CD4-positive, alpha-beta T cell (primary cell): ENCODE results near the gene PARP1. TPM values are rescaled to one million over a fixed set of nuclear protein-coding genes. Genes with fewer than 3 reads are reported as not detected.

ENCODE experiments used
- ATAC-seq: fragments of 200-7000 bp; cut with Tn5 transposase; one replicate; pipeline ENCODE4 v1.10.0; 2022; ENCODE audit warnings: mild to moderate bottlenecking; ENCODE audit not compliant: poor library complexity
- CTCF ChIA-PET: fragments of 350-600 bp; sonication (Branson Sonifier 250); formaldehyde crosslinking; loops from one replicate; lab custom pipeline; 2021; ENCODE audit warnings: antibody characterized with exemption, inconsistent platforms; lab: Charles Lee
- POLR2A ChIA-PET: fragments of 350-600 bp; sonication (Branson Sonifier 250); formaldehyde crosslinking; loops from one replicate; lab custom pipeline; 2021; ENCODE audit warnings: antibody characterized with exemption, inconsistent platforms; lab: Charles Lee
- DNase-seq, 14 experiments: peaks; one replicate each; pipeline ENCODE4 v3.0.0-alpha.2; 2013 to 2020; ENCODE audit warnings: mixed read lengths in 2 of 14
- H3K27ac ChIP-seq, 2 donors: one replicate each; pipeline versions ENCODE4 v1.5.1 to v1.7.0; 2013; ENCODE audit warnings: low read length in 2 of 2, low read depth in 1 of 2, mild to moderate bottlenecking in 1 of 2
- H3K27me3 ChIP-seq, 2 experiments: 1 replicate in 1 of 2; 2 replicates in 1 of 2; pipeline versions ENCODE4 v1.6.1 to v1.7.0; 2013; ENCODE audit warnings: low read length in 2 of 2, control low read depth in 1 of 2, mild to moderate bottlenecking in 1 of 2, moderate library complexity in 1 of 2; ENCODE audit not compliant: insufficient read depth in 2 of 2, control insufficient read depth in 1 of 2
- H3K36me3 ChIP-seq: one replicate; pipeline ENCODE4 v1.6.1; 2013; ENCODE audit warnings: low read length, control low read depth; ENCODE audit not compliant: insufficient read depth
- H3K4me1 ChIP-seq: one replicate; pipeline ENCODE4 v1.6.1; 2013; ENCODE audit warnings: low read length, control low read depth; ENCODE audit not compliant: insufficient read depth
- H3K4me3 ChIP-seq: one replicate; pipeline ENCODE4 v1.5.1; 2013; ENCODE audit warnings: mild to moderate bottlenecking, low read length, moderate library complexity
- H3K9me3 ChIP-seq, 2 experiments: 1 replicate in 1 of 2; 2 replicates in 1 of 2; pipeline versions ENCODE4 v1.6.1 to v1.7.0; 2013; ENCODE audit warnings: low read length in 2 of 2, mild to moderate bottlenecking in 2 of 2, control low read depth in 1 of 2, moderate library complexity in 1 of 2; ENCODE audit not compliant: control insufficient read depth in 1 of 2, insufficient read depth in 1 of 2
- H3K27ac Mint-ChIP-seq: one replicate; pipeline ENCODE4 v1.8.0; 2020; ENCODE audit warnings: mixed read lengths
- H3K27me3 Mint-ChIP-seq: one replicate; pipeline ENCODE4 v1.8.0; 2021; ENCODE audit warnings: mixed read lengths
- H3K36me3 Mint-ChIP-seq: one replicate; pipeline ENCODE4 v1.8.0; 2021; ENCODE audit warnings: low read depth, mixed read lengths
- H3K4me1 Mint-ChIP-seq: one replicate; pipeline ENCODE4 v1.8.0; 2021; ENCODE audit warnings: low read depth, mixed read lengths
- H3K4me3 Mint-ChIP-seq: one replicate; pipeline ENCODE4 v1.8.0; 2020; ENCODE audit warnings: mild to moderate bottlenecking, mixed read lengths
- H3K9me3 Mint-ChIP-seq: one replicate; pipeline ENCODE4 v1.8.0; 2020; ENCODE audit warnings: mixed read lengths
- intact Hi-C, 2 experiments: fragments of 100-400 bp; cut with DNase I in 1 of 2; cut with micrococcal nuclease in 1 of 2; formaldehyde crosslinking; loops; one replicate each; pipeline versions ENCODE4 v1.15.1 to v1.9.0; 2023 to 2025; cut with DNase I, micrococcal nuclease
- total RNA-seq, 174 experiments: library from RNA in 2 of 174; stranded (reverse) in 2 of 174; gene quantifications; one replicate each; pipeline ENCODE4 v1.2.3 and lab custom pipeline; 2021 to 2026
- TF ChIP-seq, protein P1 (sequence below): fragments of 200-600 bp; IDR thresholded peaks from one replicate; pipeline ENCODE4 v1.8.0; 2022; ENCODE audit warnings: antibody characterized with exemption, mild to moderate bottlenecking

PARP1 gene
- total RNA-seq, 2 experiments from 2014 or later, result 59.3 to 63.6 TPM

DNA sequence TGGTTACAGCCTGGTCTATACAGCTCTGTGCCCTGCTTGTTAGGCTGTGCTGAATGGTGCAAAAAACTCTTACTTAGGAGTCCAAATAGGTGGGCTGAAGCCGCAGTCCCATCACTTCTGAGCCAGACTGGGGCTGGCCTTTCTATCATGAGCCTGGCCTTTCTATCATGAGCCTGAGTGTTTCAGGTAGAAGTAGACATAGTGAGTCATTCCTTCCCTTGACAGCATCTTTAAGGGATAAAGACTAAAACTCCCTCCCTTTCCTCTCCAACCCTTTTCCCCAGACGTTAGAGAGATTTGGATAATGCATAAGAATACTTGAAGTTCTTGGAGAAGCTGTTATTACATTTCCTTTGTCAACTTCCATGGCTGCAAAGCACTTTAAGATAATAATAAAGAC is 46.5 kb upstream of the PARP1 start:
- Histone ChIP-seq H3K27ac (no peak overlapping the region), H3K36me3 (no peaks in the 10 kb centered on the region), H3K27me3 (no peaks in the 10 kb centered on the region), H3K4me3 (no peak overlapping the region), H3K4me1 (peaks cover 9% of the 10 kb centered on the region), H3K9me3 (no peaks in the 10 kb centered on the region)
- no peak overlapping the region for H3K4me3 Mint-ChIP-seq
- no peak overlapping the region for H3K27ac Mint-ChIP-seq
- POLR2A ChIA-PET, result no interaction called here
- H3K4me1 Mint-ChIP-seq, result peaks cover 14% of the 10 kb centered on the region
- ATAC-seq, result no peak
- CTCF ChIA-PET, result no interaction called here
- DNase-seq, result no peak
- H3K27me3 Mint-ChIP-seq, result no peaks in the 10 kb centered on the region
- TF ChIP-seq, protein P1, sequence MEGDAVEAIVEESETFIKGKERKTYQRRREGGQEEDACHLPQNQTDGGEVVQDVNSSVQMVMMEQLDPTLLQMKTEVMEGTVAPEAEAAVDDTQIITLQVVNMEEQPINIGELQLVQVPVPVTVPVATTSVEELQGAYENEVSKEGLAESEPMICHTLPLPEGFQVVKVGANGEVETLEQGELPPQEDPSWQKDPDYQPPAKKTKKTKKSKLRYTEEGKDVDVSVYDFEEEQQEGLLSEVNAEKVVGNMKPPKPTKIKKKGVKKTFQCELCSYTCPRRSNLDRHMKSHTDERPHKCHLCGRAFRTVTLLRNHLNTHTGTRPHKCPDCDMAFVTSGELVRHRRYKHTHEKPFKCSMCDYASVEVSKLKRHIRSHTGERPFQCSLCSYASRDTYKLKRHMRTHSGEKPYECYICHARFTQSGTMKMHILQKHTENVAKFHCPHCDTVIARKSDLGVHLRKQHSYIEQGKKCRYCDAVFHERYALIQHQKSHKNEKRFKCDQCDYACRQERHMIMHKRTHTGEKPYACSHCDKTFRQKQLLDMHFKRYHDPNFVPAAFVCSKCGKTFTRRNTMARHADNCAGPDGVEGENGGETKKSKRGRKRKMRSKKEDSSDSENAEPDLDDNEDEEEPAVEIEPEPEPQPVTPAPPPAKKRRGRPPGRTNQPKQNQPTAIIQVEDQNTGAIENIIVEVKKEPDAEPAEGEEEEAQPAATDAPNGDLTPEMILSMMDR, result no peak
- H3K9me3 Mint-ChIP-seq, result no peaks in the 10 kb centered on the region
- intact Hi-C loops, result no loop called here
- no peaks in the 10 kb centered on the region for H3K36me3 Mint-ChIP-seq

DNA sequence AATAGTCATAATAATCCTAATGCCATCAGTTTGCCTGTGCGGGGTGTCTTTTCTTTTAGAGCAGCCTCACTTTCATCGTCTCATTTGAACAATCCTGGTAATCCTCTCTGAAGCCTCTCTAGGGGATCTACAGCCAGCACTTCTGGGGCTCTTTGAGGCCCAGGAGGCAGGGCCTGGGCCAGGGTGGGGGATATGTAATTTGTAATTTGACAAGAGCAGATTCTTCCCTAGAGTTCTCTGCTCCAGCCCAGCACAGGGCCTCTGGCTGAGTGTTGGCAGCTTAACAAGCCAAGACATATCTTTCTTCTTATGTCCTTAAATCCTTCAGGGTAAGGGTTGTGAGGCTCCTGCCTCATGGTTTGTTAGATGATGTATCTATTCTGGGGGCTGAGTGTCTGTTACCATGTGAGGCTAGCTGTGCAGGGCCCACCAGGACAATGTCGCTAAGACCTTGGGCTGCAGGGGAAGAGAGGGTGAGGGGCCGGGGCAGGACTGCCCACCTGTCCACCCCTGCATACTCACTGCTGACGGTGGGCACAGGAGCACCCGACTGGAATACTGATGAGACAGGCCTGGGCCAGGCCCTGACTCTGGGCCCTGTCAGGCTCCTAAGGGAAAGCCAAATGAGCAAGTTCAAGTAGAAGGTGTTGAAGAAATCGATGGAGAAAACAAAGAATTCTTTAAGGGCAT is 45.3 kb upstream of the PARP1 start:
- no peak overlapping the region for H3K27ac Mint-ChIP-seq
- no peak overlapping the region for H3K27ac ChIP-seq
- H3K9me3 ChIP-seq, result no peaks in the 10 kb centered on the region
- H3K27me3 ChIP-seq, result no peaks in the 10 kb centered on the region
- peaks cover 14% of the 10 kb centered on the region for H3K4me1 Mint-ChIP-seq
- no peak for DNase-seq
- CTCF ChIA-PET, result no interaction called here
- TF ChIP-seq, protein P1, result no peak
- no peaks in the 10 kb centered on the region for H3K9me3 Mint-ChIP-seq
- no peaks in the 10 kb centered on the region for H3K27me3 Mint-ChIP-seq
- H3K36me3 ChIP-seq, result no peaks in the 10 kb centered on the region
- H3K4me1 ChIP-seq, result peaks cover 9% of the 10 kb centered on the region
- H3K4me3 Mint-ChIP-seq, result no peak overlapping the region
- H3K4me3 ChIP-seq, result no peak overlapping the region
- intact Hi-C loops, result no loop called here
- no peak for ATAC-seq
- POLR2A ChIA-PET, result no interaction called here
- H3K36me3 Mint-ChIP-seq, result no peaks in the 10 kb centered on the region

- H3K36me3 Mint-ChIP-seq, result no peaks in the 10 kb centered on the region
- POLR2A ChIA-PET, result no interaction called here
- Histone ChIP-seq H3K36me3 (no peaks in the 10 kb centered on the region), H3K4me3 (no peak overlapping the region), H3K27ac (no peak overlapping the region), H3K4me1 (peaks cover 9% of the 10 kb centered on the region), H3K27me3 (no peaks in the 10 kb centered on the region), H3K9me3 (no peaks in the 10 kb centered on the region)
- ATAC-seq, result no peak
- no peak overlapping the region for H3K27ac Mint-ChIP-seq
- no peaks in the 10 kb centered on the region for H3K27me3 Mint-ChIP-seq
- no peaks in the 10 kb centered on the region for H3K9me3 Mint-ChIP-seq
- H3K4me3 Mint-ChIP-seq, result no peak overlapping the region
- peaks cover 10% of the 10 kb centered on the region for H3K4me1 Mint-ChIP-seq
- intact Hi-C loops, result no loop called here
- TF ChIP-seq, protein P1, result no peak
- CTCF ChIA-PET, result no interaction called here
- DNase-seq, result no peak
Observed at GRCh38 chr1:226450688-226451087, 42.8 kb upstream of the PARP1 start.
